Mesodermal cell (in vitro differentiated cells): Measurements from ENCODE around the gene SCN1B.
"Not testable (repeated sequence)": the region's sequence is repeated elsewhere in the genome, so short reads cannot be mapped to it uniquely, and the experiment has no call there.

Source experiments
- H3K27ac ChIP-seq: 2 replicates; pipeline ENCODE4 v1.7.0; 2013; ENCODE audit warnings: mild to moderate bottlenecking, low read depth, low read length, moderate library complexity; ENCODE audit not compliant: severe bottlenecking
- H3K36me3 ChIP-seq: 2 replicates; pipeline ENCODE4 v1.7.1; 2013; ENCODE audit warnings: mild to moderate bottlenecking, low read length, moderate library complexity; ENCODE audit not compliant: control insufficient read depth, insufficient read depth
- H3K4me1 ChIP-seq: one replicate; pipeline ENCODE4 v1.7.1; 2013; ENCODE audit warnings: mild to moderate bottlenecking, low read length; ENCODE audit not compliant: insufficient read depth, control insufficient read depth, poor library complexity, severe bottlenecking
- H3K4me3 ChIP-seq: 2 replicates; pipeline ENCODE4 v1.7.0; 2013; ENCODE audit warnings: low read length, control low read depth, mild to moderate bottlenecking; ENCODE audit not compliant: insufficient read depth, poor library complexity, severe bottlenecking; ENCODE audit errors: extremely low read depth
- H3K9me3 ChIP-seq: 2 replicates; pipeline ENCODE4 v1.7.1; 2013; ENCODE audit warnings: mild to moderate bottlenecking, low read length, moderate library complexity; ENCODE audit not compliant: control insufficient read depth
- WGBS, 2 experiments: methylation state at CpG; one replicate each; pipeline ENCODE4 v1.1.5; 2013; ENCODE audit warnings: missing lambda C conversion rate in 2 of 2; ENCODE audit not compliant: insufficient coverage in 2 of 2; 5-methylcytosine and 5-hydroxymethylcytosine counted together

The SCN1B gene

DNA sequence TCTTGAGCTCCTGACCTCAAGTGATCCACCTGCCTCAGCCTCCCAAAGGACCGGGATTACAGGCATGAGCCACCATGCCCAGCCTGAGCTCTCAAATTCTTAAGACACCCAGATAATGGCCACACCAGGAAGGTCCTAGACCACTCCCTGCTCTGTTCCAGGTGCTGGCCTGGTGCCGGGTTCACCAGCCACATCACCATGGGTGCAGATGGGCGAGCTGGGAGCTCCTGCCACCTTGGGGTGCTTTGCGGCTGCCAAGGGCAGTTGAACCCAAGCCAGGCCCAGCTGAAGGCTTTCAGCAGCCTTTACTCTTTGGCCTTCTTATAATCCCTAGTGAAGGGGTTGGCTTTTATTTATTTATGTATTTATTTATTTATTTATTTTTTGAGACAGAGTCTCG is 16.2 kb downstream of the SCN1B start:
- Histone ChIP-seq H3K9me3 (no peaks in the 10 kb centered on the region), H3K4me3 (no peak overlapping the region), H3K4me1 (peaks cover 3% of the 10 kb centered on the region), H3K27ac (no peak overlapping the region), H3K36me3 (no peaks in the 10 kb centered on the region)
- 100% methylated on average over 2 to 3 of the region's 5 CpGs for WGBS, 2 experiments

DNA sequence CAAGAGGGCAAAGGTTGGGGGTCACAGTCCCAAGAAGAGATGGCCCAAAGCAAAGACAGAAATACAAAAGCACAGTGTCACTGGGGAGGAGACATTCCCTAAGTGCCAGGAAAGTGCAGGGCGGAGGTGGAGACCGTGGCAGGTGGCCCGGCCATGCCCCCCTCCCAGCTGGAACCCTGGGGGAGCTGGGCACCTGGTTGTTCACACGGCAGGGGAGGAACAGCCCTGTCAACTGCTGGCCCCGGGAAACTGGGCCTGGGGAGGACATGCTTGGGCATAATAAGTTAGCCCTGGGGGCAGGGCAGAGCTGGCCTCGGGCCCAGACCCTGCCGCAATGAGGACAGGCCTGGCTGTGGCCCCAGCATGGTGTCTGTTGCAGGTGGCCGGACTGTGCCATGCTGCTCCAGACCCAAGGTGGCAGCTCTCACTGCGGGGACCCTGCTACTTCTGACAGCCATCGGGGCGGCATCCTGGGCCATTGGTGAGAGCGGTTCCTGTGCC is 18.7 kb downstream of the SCN1B start:
- WGBS, 2 experiments = 77 to 80% methylated on average over 11 to 12 of the region's 12 CpGs
- H3K4me3 ChIP-seq = no peak overlapping the region
- no peaks in the 10 kb centered on the region for H3K36me3 ChIP-seq
- peaks cover 4% of the 10 kb centered on the region for H3K4me1 ChIP-seq
- H3K9me3 ChIP-seq = no peaks in the 10 kb centered on the region
- no peak overlapping the region for H3K27ac ChIP-seq

DNA sequence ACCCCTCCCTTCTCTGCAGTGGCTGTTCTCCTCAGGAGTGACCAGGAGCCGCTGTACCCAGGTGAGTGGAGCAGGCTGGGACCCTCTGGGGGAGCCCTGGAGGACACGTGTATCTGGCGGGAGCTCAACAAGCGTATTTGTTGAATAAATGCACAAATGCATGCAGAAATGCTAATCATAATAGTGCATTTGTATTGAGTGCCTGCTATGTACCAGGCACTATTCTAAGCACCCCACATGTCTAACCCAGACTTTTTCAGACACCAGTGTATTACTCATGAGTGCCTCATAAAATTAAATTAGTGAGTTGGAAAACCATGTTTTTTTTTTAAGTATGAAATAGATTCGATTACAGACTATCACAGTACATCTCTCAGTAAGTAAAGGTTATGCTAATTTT is 19.2 kb downstream of the SCN1B start:
- H3K36me3 ChIP-seq = no peaks in the 10 kb centered on the region
- H3K4me1 ChIP-seq = peaks cover 4% of the 10 kb centered on the region
- H3K4me3 ChIP-seq = no peak overlapping the region
- WGBS, 2 experiments = 96 to 97% methylated on average over 4 of the region's 5 CpGs
- no peak overlapping the region for H3K27ac ChIP-seq
- no peaks in the 10 kb centered on the region for H3K9me3 ChIP-seq

DNA sequence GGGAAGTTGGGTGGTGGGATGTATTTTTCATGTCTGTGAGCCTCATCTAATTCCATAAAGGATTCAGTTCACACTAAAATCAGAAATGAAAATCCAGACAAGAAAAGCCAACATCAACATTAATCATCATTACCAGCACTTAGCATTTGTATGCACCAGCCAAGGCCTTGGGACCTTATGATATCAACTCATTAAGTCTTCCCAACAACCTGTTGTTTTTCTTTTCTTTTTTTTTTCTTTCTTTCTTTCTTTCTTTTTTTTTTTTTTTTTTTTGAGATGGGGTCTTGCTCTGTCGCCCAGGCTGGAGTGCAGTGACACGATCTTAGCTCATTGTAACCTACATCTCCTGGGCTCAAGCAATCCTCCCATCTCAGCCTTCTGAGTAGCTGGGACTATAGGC is 20.4 kb downstream of the SCN1B start:
- H3K4me1 ChIP-seq, H3K4me3 ChIP-seq, H3K27ac ChIP-seq, H3K36me3 ChIP-seq, H3K9me3 ChIP-seq: not testable (repeated sequence)
- WGBS, 2 experiments = no CpG with 5 or more reads among the region's 2 CpGs

DNA sequence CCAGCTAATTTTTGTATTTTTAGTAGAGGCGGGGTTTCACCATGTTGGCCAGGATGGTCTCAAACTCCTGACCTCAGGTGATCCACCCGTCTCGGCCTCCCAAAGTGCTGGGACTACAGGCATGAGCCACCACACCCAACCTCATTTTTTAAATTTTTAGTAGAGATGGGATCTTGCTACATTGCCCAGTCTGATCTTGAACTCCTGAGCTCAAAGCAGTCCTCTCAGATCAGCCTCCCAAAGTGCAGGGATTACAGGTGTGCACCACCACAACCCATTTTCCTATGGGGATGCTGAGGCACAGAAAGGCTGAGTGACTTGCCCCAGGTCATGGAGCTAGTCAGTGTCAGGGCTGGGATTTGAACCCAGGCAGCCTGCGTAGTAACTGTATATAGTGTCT is 21.0 kb downstream of the SCN1B start:
- H3K4me3 ChIP-seq, H3K4me1 ChIP-seq, H3K36me3 ChIP-seq, H3K9me3 ChIP-seq, H3K27ac ChIP-seq: not testable (repeated sequence)
- whole genome bisulfite sequencing, 2 experiments = 91 to 100% methylated on average over 1 of the region's 4 CpGs

DNA sequence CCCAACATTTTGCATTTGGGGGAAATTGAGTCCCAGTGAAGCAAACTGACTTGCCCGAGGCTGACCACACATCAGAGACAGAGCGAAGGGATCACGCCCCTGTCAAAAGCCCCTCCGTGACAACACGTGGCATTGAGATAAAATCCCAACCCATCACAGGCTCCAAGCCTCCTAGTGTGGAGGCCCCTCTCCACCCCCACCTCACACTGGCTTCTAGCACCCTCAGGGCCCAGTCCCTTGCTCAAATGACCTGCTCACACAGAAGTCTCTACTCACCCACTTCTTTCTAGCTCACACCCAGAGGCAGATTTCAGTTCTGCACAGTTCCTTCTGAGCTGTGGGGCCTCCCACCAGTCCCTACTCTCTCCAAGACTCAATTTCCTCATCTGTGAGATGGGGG is 21.5 kb downstream of the SCN1B start:
- Histone ChIP-seq H3K36me3 (no peaks in the 10 kb centered on the region), H3K4me3 (no peak overlapping the region), H3K9me3 (no peaks in the 10 kb centered on the region), H3K27ac (no peak overlapping the region), H3K4me1 (peaks cover 9% of the 10 kb centered on the region)
- 97% methylated on average over 5 of the region's 5 CpGs for WGBS, 2 experiments

DNA sequence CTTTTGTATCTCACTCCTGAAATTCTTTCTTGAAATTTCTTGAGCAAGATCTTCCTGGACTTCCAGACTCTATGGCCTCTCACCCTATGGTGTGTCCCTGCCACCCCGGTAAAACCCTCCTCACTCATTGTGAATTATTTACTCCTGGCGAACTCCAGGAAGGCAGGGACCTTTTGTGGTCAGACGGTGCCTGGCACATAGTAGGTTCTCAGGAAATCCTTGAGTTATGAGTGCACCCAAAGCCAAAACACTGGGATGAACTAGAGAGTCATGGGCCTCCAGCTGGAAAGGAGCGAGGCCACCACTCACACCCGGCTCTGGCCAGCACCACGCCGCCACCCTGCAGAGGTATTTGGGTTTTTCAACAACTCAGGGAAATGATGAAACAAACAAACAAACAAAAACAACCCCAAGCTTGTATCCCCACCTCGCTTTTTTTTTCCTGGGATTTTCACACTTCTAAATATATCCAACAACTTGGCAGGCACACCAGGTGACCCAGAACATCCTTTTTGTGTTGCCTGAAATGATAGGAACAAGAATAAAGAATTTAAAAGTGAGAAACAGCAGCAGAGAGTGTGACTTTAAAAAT is 22.4 kb downstream of the SCN1B start:
- Histone ChIP-seq H3K9me3 (no peaks in the 10 kb centered on the region), H3K36me3 (no peaks in the 10 kb centered on the region), H3K27ac (no peak overlapping the region), H3K4me1 (peaks cover 9% of the 10 kb centered on the region), H3K4me3 (no peak overlapping the region)
- 73 to 89% methylated on average over 5 to 6 of the region's 8 CpGs for WGBS, 2 experiments

DNA sequence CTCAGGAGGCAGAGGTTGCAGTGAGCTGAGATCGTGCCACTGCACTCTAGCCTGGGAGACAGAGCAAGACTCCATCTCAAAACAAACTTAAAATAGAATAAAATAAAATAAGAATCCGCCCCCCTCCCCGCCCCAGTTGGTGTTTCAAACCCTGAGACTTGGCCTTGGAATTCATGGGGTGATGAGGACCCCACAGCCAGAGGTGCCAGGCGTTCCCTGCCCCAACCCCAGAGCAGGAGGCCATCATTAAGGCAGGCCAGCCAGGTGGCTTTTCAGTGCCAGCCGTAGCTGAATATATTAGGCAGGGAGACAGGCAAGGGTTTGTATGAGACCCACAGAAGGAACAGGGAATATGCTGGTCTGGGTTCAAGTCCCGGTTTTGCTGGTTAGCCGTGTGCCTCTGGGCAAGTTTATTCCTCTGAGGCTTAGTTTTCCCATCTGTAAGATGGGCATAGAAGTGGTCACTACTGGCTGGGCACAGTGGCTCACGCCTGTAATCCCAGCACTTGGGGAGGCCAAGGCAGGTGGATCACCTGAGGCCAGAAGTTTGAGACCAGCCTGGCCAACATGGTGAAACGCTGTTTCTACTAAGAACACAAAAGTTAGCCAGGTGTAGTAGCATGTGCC is 23.5 kb downstream of the SCN1B start:
- Histone ChIP-seq H3K4me1 (peaks cover 9% of the 10 kb centered on the region), H3K4me3 (no peak overlapping the region), H3K27ac (no peak overlapping the region), H3K9me3 (no peaks in the 10 kb centered on the region), H3K36me3 (no peaks in the 10 kb centered on the region)
- WGBS, 2 experiments = 81 to 90% methylated on average over 6 to 7 of the region's 9 CpGs

DNA sequence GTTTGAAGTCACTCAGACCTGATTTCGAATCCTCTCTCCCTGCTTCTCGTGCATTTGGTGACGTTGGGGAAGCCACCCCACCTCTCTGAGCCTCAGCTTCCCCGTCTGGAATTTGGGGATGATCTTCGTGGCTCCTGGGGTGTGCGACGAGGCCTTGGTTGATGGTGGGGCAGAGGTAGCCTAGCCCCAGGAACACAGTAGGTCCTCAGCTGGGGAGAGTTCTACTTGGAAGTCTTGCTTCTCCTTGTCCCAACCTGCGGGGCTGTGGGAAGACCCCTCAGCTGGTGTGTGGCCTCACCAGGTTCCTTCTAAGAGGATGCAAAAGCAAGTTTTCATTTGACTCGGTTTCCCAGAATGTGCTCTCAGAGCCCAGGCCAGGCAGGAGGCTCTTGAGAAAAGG is 24.4 kb downstream of the SCN1B start:
- no peaks in the 10 kb centered on the region for H3K9me3 ChIP-seq
- no peak overlapping the region for H3K4me3 ChIP-seq
- H3K36me3 ChIP-seq = no peaks in the 10 kb centered on the region
- H3K27ac ChIP-seq = no peak overlapping the region
- WGBS, 2 experiments = 90 to 95% methylated on average over 7 to 9 of the region's 9 CpGs
- H3K4me1 ChIP-seq = peaks cover 9% of the 10 kb centered on the region

DNA sequence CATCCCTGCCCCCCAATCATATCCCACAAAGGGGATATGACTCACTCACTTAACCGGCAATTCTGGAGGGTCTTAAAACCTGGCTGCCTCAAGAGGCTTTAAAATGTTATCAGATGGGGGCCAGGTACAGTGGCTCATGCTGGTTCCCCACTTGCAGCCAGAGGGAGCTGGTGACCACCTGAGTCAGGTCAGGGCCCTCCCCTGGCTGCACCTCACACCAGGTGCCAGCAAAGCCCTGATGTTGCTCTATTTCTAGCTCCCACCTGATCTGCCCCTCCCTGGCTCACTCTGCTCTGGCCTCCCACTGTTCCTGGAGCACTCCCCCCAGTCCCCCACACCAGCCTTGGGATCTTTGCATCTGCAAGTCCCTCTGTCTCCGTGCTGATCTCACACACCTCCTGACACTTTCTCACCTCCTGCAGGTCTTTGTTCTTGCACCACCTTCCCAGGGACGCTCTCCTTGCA is 25.5 kb downstream of the SCN1B start:
- Histone ChIP-seq H3K36me3 (no peaks in the 10 kb centered on the region), H3K27ac (no peak overlapping the region), H3K9me3 (no peaks in the 10 kb centered on the region), H3K4me1 (peaks cover 9% of the 10 kb centered on the region), H3K4me3 (no peak overlapping the region)
- 0 to 2% methylated on average over 2 to 3 of the region's 3 CpGs for WGBS, 2 experiments

DNA sequence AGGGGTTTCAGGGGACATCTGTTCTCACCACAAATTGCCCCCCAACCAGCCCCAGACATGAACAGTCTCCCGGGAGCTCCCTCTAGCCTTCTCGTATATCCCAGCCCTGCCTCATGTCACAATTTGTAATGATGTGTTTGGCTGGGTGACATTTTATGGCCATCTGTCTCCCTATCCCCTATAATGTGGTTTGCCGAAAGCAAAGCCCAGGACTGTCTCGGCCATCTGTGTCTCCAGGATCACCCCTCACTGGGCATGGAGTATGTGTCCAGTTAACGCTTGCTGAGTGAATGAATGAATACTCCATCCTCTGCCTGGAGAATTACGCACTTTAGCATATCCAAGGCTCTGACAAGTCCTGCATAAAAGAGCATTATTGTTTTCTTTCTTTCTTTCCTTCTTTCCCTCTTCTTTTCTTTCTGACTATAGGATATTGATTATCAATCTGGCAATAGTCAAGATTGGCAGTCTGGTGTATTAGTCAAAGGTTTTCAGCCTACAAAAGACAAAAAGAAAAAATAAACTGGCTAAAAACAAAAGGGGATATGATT is 26.3 kb downstream of the SCN1B start:
- no peak overlapping the region for H3K27ac ChIP-seq
- WGBS, 2 experiments = 83 to 84% methylated on average over 1 to 3 of the region's 6 CpGs
- H3K4me1 ChIP-seq = peaks cover 9% of the 10 kb centered on the region
- H3K4me3 ChIP-seq = no peak overlapping the region
- no peaks in the 10 kb centered on the region for H3K9me3 ChIP-seq
- no peaks in the 10 kb centered on the region for H3K36me3 ChIP-seq
